Sigmoid colon (tissue), 7 donors: ENCODE data around the gene AHCYL2. TPM values are rescaled to one million over a fixed set of nuclear protein-coding genes. Genes with fewer than 3 reads are reported as not detected.

ENCODE experiments used
- DNase-seq: peaks from one replicate; pipeline ENCODE4 v3.0.0-alpha.2; 2019
- H3K27ac ChIP-seq, 4 donors: fragments of 200-600 bp; sonication (generic); one replicate each; pipeline ENCODE4 v1.5.1; 2016 to 2019; ENCODE audit warnings: mild to moderate bottlenecking in 1 of 4
- H3K27me3 ChIP-seq, 3 donors: fragments of 200-600 bp; sonication (generic); one replicate each; pipeline ENCODE4 v1.5.1; 2019; ENCODE audit warnings: mild to moderate bottlenecking in 1 of 3
- H3K36me3 ChIP-seq, 4 donors: fragments of 200-600 bp; sonication (generic); one replicate each; pipeline ENCODE4 v1.5.1; 2016 to 2019
- H3K4me1 ChIP-seq, 4 donors: fragments of 200-600 bp; sonication (generic); one replicate each; pipeline ENCODE4 v1.5.1; 2017 to 2019
- H3K4me3 ChIP-seq, 4 donors: fragments of 200-600 bp; sonication (generic); one replicate each; pipeline ENCODE4 v1.5.1; 2017 to 2019; ENCODE audit warnings: mild to moderate bottlenecking in 2 of 4, moderate library complexity in 1 of 4
- H3K9me3 ChIP-seq, 4 donors: fragments of 200-600 bp in 3 of 4; sonication (generic) in 3 of 4; one replicate each; pipeline versions ENCODE4 v1.5.1 to v1.6.1; 2013 to 2019
- CTCF ChIP-seq, 4 experiments: fragments of 450-650 bp in 3 of 4; fragments of 200-600 bp in 1 of 4; IDR thresholded peaks; one replicate each; pipeline ENCODE4 v1.5.1; 2016 to 2019; ENCODE audit warnings: antibody characterized with exemption in 4 of 4, mild to moderate bottlenecking in 3 of 4, moderate library complexity in 2 of 4
- EP300 ChIP-seq, 4 donors: sonication (generic); formaldehyde crosslinking; IDR thresholded peaks; one replicate each; pipeline ENCODE4 v1.6.1; 2017; ENCODE audit warnings: antibody characterized with exemption in 4 of 4
- POLR2A ChIP-seq, 2 donors: fragments of 450-650 bp; IDR thresholded peaks; one replicate each; pipeline ENCODE4 v1.6.1; 2016; ENCODE audit warnings: antibody characterized with exemption in 2 of 2, mild to moderate bottlenecking in 2 of 2, moderate library complexity in 2 of 2
- POLR2AphosphoS5 ChIP-seq, 4 donors: sonication (generic); formaldehyde crosslinking; IDR thresholded peaks; one replicate each; pipeline ENCODE4 v1.6.1; 2017; ENCODE audit warnings: antibody characterized with exemption in 4 of 4
- WGBS, 2 donors: extraction: QIAGEN DNeasy Blood & Tissue Kit; methylation state at CpG; one replicate each; pipeline ENCODE4 v1.1.7; 2013; 5-methylcytosine and 5-hydroxymethylcytosine counted together
- intact Hi-C: fragments of 100-400 bp; cut with DNase I; formaldehyde crosslinking; loops from one replicate; pipeline ENCODE4 v1.15.1; 2023
- polyA plus RNA-seq, 3 donors: library from polyadenylated mRNA; stranded (reverse); fragments of 200-250 nt; gene quantifications; one replicate each; pipeline ENCODE4 v1.2.3, GENCODE V29; 2013
- total RNA-seq, 4 donors: library from RNA; depleted of rRNA; stranded (reverse); fragments of >200 nt; gene quantifications; one replicate each; pipeline ENCODE4 v1.1.0, GENCODE V29; 2016
- donor health status: healthy with polysubstance abuse.
- donor health status: Bipolar disorder and iron deficiency.
- donor health status: healthy.

Gene AHCYL2
- total and polyA plus RNA-seq, 7 donors, result 12.5 to 219 (median 16.8) TPM

GRCh38 chr7:129228633-129229032, 3.8 kb downstream of the AHCYL2 start:
- H3K36me3 ChIP-seq, result no peaks in the 10 kb centered on the region
- no peak for DNase-seq
- intact Hi-C loops, result loop anchor here (10.0 kb wide), 2 partner anchors 386 to 1436 kb away; partner anchors contain the start of genes COPG2 and NRF1
- H3K4me3 ChIP-seq, result no peak overlapping the region
- no peak overlapping the region for H3K27ac ChIP-seq
- TF ChIP-seq CTCF (IDR thresholded peaks at IDR 0.05) (no peak), POLR2AphosphoS5 (IDR thresholded peaks at IDR 0.05) (no peak)
- WGBS, 2 donors, result 31 to 79% methylated on average over 2 of the region's 2 CpGs
- H3K4me1 ChIP-seq, result peaks cover 0 to 19% (median 11%) of the 10 kb centered on the region in 4 donors
- no peaks in the 10 kb centered on the region for H3K9me3 ChIP-seq
- H3K27me3 ChIP-seq, result no peaks in the 10 kb centered on the region

- WGBS, 2 donors, result 67 to 96% methylated on average over 5 of the region's 5 CpGs
Measured at GRCh38 chr7:129231666-129232065, 6.8 kb downstream of the AHCYL2 start.

GRCh38 chr7:129238546-129238945, 13.7 kb downstream of the AHCYL2 start:
- Histone ChIP-seq H3K9me3 (no peaks in the 10 kb centered on the region), H3K4me3 (no peak overlapping the region), H3K27ac (no peak overlapping the region), H3K36me3 (no peaks in the 10 kb centered on the region), H3K4me1 (no peaks in the 10 kb centered on the region), H3K27me3 (no peaks in the 10 kb centered on the region)
- TF ChIP-seq CTCF (IDR thresholded peaks at IDR 0.05) (no peak), POLR2A (IDR thresholded peaks at IDR 0.05) (no peak)
- intact Hi-C loops, result no loop called here
- DNase-seq, result no peak
- WGBS, 2 donors, result 90 to 91% methylated on average over 8 of the region's 8 CpGs

More at GRCh38 chr7:129231666-129232065, 6.8 kb downstream of the AHCYL2 start:
- intact Hi-C loops, result no loop called here
- no peak for DNase-seq
- Histone ChIP-seq H3K4me3 (no peak overlapping the region), H3K27ac (no peak overlapping the region), H3K36me3 (no peaks in the 10 kb centered on the region), H3K4me1 (peaks cover 0 to 1% (median under 1%) of the 10 kb centered on the region in 4 donors), H3K9me3 (no peaks in the 10 kb centered on the region), H3K27me3 (no peaks in the 10 kb centered on the region)
- no peak for TF ChIP-seq POLR2A (IDR thresholded peaks at IDR 0.05)
- no peak for TF ChIP-seq POLR2AphosphoS5 (IDR thresholded peaks at IDR 0.05)
- no peak for TF ChIP-seq EP300 (IDR thresholded peaks at IDR 0.05)
- TF ChIP-seq CTCF (IDR thresholded peaks at IDR 0.05), result no peak

GRCh38 chr7:129240119-129240820, 15.4 kb downstream of the AHCYL2 start:
- Histone ChIP-seq H3K36me3 (no peaks in the 10 kb centered on the region), H3K4me3 (no peak overlapping the region), H3K9me3 (no peaks in the 10 kb centered on the region), H3K27ac (no peak overlapping the region), H3K4me1 (no peaks in the 10 kb centered on the region), H3K27me3 (no peaks in the 10 kb centered on the region)
- TF ChIP-seq EP300 (IDR thresholded peaks at IDR 0.05) (no peak), CTCF (IDR thresholded peaks at IDR 0.05) (no peak), POLR2AphosphoS5 (IDR thresholded peaks at IDR 0.05) (no peak), POLR2A (IDR thresholded peaks at IDR 0.05) (no peak)
- 93 to 94% methylated on average over 10 of the region's 10 CpGs for WGBS, 2 donors
- intact Hi-C loops, result no loop called here
- DNase-seq, result no peak

- Histone ChIP-seq H3K27ac (no peak overlapping the region), H3K4me1 (no peaks in the 10 kb centered on the region), H3K27me3 (no peaks in the 10 kb centered on the region), H3K9me3 (no peaks in the 10 kb centered on the region), H3K4me3 (no peak overlapping the region), H3K36me3 (no peaks in the 10 kb centered on the region)
- WGBS, 2 donors, result 98 to 100% methylated on average over 1 of the region's 1 CpG
- no peak for DNase-seq
- intact Hi-C loops, result no loop called here
- no peak for TF ChIP-seq CTCF (IDR thresholded peaks at IDR 0.05)
- no peak for TF ChIP-seq POLR2AphosphoS5 (IDR thresholded peaks at IDR 0.05)
- TF ChIP-seq POLR2A (IDR thresholded peaks at IDR 0.05), result no peak
- TF ChIP-seq EP300 (IDR thresholded peaks at IDR 0.05), result no peak
Measured at GRCh38 chr7:129244220-129244619, 19.4 kb downstream of the AHCYL2 start.
